Stimulated activated CD4-positive, alpha-beta T cell treated with anti-CD3 and anti-CD28 coated beads, Interleukin-15, amount 100 ng/mL, for 48 hours (primary cell): ENCODE results near the gene RAD18.

ENCODE experiments used
- DNase-seq, 2 donors: peaks; one replicate each; pipeline ENCODE4 v3.0.0-alpha.2; 2020; ENCODE audit warnings: low read depth in 2 of 2

RAD18 gene

GRCh38 chr3:8864402-8865350 lies 98.6 kb downstream of the RAD18 start:
- DNase-seq: no peak

DNA sequence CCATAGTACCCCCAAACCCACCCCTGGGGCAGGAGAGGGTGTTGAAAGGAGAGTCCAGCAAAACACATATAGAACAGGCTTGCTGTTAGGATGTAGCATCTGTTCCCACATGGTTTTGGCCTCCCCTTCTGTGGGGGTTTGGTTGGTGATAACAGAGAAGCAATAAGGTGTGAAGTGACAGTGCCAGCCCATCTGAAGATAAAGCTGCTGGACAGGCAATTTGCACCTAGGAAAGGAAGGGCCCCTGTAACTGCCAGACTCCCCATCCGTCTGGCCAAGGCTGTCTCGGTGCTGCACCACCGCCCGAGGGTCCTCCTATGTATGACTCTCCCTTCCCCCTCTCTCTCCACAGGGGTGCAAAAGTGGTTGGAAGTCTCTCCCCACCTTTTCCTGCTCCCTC lies 99.4 kb downstream of the RAD18 start:
- no peak for DNase-seq

DNA sequence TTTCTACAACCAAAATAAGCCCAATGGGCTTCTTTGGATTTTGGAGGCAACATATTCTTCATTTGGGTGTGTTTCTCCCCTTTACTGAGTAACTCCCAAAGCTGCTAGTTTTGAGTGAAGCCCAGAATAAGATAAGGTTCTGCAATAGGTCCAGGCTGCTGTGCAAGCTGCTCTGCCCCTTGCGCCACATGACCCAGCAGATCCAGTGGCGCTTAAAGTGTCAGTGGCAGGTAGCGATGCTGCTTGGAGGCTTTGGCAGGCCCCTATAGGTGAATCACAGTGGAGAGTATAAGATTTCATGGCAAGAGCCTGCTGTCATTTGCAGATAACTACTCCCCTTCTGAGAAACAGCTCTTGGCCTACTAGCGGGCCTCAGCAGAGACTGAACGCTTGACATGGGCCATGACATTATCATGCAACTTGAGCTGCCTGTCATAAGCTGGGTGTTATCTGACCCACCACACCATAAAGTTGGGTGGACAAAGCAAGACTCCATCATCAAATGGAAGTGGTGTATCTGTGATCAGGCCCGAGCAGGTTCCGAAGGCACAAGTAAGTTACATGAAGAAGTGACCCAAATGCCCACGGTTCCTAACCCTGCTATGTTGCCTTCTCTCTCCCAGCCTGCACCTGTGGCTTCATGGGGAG lies 105.4 kb downstream of the RAD18 start:
- DNase-seq: no peak

- no peak for DNase-seq
Measured at GRCh38 chr3:8856721-8857120, 106.6 kb downstream of the RAD18 start.

DNA sequence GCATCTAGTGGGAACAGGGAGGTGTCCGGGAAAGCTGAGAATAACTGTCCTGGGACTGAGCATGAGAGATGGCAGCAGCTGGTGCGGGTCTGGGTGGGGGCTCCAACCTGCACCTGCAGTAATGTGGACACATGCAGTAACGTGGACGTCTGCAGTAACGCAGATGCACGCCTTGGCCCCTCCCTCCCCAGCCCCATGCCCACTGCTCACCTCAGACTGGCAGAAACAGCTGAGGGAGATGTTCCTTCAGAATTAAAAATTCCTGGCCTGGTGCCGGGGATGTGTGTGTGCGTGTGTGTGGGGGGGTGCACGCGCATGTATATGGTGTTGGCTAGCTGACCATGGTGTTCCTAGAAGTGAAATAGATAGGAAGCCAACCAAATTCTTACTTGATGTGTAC lies 107.2 kb downstream of the RAD18 start:
- no peak for DNase-seq

DNA sequence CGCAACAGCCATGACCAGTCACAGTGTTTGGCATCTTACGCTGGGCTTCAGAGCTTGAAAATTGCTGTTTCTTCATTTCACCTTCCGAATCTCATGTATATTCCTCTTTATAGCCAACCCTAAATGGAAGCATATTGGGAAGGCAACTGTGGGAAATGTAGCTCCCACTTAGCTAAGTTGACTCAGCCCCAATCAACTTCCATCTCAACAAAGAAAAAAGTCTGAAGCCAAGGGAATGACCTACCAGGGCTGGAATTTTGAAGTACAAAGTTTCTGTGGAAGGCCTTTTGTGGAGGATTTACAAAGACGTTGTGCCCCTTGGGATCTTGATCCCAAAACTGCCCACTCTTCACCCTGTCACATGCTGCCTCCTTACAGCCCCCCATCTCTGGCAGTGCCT lies 108.6 kb downstream of the RAD18 start:
- no peak for DNase-seq

DNA sequence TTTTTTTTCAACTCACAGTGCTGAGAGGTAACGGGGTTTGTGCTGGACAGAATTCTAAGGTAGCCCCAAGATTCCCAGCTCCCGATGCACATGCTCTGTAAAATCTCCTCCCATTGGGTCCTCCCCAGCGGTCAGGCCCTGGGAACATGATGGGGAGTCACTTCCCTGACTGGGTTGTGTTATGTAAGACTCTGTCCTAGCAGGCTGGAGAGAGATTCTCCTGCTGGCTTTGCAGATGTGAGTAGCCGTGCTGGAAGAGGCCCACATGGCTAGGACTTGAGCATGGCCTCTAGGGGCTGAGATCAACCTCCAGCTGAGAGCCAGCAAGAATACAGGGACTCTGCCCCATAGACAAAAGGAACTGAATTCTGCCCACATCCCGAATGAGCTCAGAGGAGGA lies 110.2 kb downstream of the RAD18 start:
- no peak for DNase-seq

DNA sequence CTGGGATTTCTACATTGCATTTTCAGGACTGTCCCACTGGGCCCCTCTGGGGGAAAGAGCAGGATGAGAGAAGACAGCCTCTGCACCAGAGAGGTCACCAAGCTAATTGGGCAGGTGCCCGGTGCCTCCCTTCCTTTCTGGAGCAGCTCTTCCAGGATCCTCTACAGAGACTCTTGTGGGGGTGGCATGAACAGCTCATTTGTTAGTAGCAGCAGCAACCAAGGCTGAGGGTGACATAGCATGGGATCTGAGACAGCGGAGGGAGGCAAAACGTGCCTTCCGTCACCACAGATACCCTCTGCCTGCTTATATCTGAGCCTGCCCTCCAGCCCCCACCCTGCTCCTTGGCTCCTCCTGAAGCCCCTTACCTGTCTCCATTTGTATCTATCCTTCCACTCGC lies 110.8 kb downstream of the RAD18 start:
- DNase-seq: no peak

DNA sequence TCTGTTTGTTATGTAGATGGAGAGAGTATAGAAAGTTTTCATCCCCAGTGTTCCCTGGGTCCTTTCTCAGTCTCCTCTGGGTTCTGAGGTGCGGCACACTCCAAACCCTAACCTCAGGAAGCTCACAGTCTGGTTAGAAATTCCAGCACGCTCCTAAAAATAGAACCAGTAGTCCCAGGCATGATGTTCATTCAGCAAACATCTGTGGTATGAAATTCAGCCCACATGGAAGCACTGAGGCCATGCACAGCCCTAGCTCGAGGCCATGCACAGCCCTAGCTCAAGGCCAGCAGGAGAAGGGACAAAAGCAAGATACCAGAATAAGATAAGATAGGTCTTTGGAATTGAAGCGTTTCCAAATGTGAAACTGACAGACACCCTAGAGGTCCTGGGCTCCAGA lies 111.6 kb downstream of the RAD18 start:
- DNase-seq: no peak

DNA sequence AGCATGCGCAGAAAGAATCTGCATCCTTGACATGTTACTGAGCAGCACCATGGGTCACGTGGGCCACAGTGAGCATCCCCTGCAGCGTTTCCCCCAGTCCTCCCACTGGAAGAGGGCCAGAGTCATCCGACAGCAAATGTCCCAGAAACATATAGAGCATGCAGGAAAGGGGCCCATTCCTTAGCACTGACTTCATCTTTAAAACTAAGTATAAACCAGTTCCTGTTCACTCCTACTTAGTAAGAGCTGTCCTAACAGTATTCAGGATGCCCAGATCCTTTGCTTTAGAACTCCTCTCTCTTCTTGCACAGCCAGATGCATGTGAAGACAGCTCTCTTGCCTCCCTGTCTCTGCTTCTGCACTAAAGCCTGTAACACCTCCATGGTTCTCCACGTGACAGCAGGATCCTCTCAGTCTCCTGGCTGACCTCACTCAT lies 114.6 kb downstream of the RAD18 start:
- no peak for DNase-seq

DNA sequence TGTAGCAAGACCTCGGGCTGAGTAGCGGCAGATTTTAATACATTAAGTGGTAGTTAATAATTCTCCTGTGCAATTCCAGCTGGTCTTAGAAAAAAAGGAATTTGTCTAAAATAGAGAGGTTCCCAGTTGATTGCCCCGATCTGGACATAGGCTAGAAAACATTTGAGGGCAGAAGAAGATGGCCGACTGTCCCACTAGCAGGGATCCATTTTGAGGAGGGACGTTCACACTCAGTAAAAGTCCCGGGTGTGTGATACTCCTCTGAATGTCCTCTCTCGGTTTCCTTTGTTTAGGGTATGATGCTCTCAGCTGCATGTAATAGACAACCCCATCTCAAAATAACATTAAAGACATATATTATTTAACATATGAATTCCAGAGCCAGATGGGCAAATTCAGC lies 116.0 kb downstream of the RAD18 start:
- DNase-seq: no peak

DNA sequence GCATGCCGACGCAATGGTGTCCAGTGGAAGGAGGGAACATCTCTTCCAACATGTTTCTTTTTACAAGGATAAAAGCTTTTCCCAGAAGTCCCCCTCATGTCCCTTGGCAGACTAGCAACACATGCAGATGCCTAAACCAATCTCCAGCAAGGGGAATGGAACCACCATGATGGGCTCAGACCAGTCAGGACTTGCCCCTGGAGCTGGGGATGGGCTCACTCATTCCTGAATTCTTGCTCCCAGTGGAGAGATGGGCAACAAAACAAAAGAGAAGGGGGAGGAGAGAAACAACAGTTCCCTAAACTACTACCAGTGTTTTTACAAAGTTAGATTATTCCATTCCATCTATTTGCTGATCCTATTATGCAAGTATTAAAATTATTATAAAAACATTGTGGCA lies 117.1 kb downstream of the RAD18 start:
- DNase-seq: no peak

DNA sequence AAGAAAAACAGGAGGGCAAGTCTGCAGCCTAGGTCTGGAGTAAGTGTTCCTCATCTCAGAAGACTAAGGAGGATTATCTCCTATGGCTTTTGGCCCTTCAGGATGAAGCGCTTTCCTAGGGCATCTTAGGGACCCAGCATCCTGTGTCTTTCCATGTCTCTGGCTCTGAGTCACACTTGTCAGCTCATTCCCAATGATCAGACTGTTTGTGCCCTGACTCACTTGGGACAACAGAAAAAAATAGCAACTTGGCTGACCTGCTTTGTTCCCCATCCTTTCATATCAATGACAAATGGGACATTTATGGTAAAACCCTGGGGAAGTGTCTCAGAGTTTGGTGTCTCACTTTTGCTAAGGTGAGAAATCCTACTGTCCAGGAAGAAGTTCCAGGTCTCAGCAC lies 117.6 kb downstream of the RAD18 start:
- DNase-seq: no peak

- DNase-seq: no peak
Measured at GRCh38 chr3:8843347-8843746, 119.9 kb downstream of the RAD18 start.

DNA sequence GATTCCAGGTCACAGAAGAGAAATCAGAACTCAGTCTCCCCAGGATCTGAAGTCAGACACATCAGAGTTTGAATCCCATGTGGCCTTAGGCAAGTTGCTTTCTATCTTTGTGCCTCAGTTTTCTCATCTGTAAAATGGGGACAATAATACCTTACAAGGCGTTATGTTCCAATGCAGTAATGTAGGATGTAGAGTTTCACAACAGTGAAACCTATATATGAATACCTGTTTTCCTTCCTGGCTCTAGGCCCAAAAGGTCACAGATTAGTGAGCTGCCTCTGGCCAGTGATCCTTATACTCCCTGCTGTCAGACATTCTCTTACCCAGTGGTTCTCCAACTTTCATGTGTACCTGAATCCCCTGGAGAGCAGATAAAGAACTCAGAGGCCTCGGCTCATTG lies 121.0 kb downstream of the RAD18 start:
- no peak for DNase-seq

DNA sequence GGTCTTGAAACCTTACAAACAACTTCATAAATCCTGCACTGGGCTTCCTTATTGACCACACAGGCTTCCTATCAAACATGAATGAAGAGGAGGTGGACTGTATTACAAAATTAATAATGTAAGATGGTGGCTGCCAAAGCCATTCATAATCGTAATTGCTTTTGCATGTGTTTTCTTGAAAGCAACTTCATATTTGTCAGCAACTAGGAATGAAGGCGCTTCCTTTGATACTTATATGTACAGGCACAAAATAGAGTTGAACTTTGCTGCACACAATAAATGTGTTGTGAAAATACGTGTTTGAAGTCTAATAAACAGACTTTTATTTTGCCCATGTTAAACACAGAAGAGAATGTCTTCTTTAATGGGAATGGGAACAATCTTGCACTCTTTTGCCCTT lies 121.8 kb downstream of the RAD18 start:
- no peak for DNase-seq

DNA sequence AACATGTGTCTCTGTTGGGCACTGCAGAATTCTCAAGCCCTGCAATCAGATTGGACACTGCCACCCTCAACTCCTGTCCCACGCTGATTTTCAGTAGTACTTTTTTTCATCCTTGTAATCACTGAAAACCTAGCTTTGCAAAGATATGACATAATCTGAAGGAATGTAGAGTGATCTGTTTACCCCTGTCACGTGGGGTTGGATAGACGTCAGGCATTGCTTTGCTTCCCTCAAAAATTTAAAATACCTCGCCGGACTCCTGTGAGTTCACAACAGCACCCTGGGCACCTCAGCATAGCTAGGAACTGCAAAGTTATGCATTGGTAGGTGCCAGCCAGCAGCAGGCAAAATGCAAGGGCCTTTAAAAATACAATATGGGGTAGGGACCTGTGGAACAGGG lies 122.7 kb downstream of the RAD18 start:
- DNase-seq: no peak

DNA sequence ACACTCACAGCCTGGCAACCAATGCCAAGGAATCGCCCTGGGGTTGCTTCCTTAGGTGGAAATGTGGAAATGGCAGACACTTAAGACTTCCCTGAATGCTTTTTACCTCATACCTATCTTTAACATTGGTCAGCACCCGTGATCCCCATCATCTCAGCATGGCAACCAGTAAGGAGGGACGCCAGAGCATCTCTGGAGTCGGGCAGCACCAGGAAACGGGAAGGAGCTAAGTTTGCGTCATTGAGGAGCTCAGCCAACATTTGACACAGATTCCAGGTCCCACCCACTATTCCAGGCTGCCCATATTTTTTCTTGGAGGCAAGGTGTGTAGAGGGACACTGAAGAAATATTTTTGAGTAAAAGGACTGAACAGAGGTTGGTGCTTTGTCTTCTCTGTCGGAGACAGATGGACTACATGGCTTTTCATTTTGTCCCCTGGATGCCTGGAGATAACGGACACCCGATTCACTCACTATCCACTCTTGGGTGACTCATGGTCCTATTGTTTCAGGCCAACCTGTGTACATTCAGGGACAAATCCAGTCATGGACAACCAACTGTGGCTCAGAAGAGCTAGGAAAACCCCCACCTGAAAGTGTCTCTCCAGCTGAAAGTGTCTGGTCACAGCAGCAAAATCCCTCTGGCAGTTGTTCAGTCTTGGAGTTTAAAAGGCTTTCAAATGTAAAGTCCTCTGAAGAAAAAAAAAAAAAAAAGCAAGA lies 123.5 kb downstream of the RAD18 start:
- DNase-seq: no peak

DNA sequence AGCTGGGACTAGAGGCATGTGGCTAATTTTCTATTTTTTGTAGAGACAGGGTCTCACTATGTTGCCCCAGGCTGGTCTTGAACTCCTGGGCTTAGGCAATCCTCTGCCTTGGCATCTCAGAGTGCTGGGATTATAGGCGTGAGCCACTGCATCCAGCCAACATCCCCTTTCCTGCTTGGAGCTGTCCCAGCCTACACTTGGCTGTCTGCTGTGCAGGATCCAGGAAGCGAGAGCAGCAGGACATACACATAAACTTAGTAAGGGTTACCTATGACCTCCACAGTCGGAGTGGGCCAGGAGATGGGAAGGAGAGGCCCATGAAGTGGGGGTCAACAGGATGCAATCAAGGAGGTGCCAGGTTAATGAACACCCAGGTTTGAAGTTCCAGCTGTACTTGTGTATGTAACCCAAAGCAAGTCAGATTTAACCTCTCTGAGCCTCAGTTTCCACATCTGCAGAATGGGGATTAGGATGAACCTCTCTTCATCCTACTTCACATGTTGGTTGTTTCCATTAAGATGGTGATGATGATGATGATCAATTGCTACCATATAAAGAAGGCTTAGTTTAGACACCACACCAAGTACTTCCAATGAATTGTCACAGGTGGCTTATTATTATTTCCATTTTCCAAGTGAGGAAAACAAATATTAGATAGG lies 124.4 kb downstream of the RAD18 start:
- no peak for DNase-seq

GRCh38 chr3:8838234-8838633 lies 125.0 kb downstream of the RAD18 start:
- DNase-seq: no peak

DNA sequence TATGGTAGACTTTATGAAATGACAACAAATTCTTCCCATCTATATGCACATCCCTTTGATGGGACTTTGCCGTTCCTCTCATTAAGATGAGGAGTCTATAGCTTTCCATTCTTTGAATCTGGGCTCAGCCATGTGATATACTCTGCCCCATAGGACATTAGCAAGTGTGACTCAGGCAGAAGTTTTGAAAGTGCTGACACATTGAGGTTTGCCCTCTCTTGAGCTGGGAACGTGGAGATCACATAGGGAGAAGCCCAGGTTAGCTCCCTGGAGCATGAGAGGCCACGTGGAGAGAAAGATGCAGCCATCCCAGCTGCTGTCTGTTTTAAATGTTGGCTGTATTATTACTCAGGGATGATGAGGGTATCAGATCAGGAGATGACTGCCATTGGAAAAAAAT lies 126.1 kb downstream of the RAD18 start:
- no peak for DNase-seq

DNA sequence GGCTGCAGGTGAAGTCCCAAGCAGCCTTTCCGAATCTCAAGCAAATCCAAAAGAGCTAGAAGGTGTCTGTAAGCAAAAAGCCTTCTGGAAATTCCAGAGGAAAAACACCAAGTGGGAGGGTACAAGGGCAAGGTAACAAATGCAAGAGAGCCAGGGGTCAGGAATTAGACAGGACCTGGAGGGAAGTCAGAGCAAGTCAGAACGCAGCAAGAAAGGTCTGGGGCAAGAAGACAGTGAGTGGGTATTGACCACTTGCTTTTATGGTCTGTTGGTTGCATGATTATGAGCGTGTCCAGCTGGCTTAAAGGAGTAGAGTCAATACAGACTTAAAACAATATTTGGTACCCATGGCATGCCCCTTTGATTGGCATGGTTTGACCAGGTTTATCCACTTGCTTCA lies 127.2 kb downstream of the RAD18 start:
- DNase-seq: no peak
